Mammary epithelial cell (primary cell): ENCODE data around the gene TTC39A.

Experiments
- EZH2 ChIP-seq: IDR thresholded peaks from 2 replicates; pipeline ENCODE4 v1.6.1; 2012; ENCODE audit warnings: low read length, inconsistent platforms, borderline replicate concordance
- TF ChIP-seq, protein P1 (sequence below), 2 donors: IDR thresholded peaks in 1 of 2; conservative IDR thresholded peaks in 1 of 2; 2 replicates each; pipeline ENCODE4 v1.5.1; 2011 to 2012; ENCODE audit warnings: inconsistent platforms in 2 of 2, low read length in 2 of 2, mild to moderate bottlenecking in 2 of 2, control low read depth in 1 of 2, low read depth in 1 of 2; ENCODE audit not compliant: insufficient read depth in 1 of 2; ENCODE audit errors: extremely low read depth in 1 of 2

DNA sequence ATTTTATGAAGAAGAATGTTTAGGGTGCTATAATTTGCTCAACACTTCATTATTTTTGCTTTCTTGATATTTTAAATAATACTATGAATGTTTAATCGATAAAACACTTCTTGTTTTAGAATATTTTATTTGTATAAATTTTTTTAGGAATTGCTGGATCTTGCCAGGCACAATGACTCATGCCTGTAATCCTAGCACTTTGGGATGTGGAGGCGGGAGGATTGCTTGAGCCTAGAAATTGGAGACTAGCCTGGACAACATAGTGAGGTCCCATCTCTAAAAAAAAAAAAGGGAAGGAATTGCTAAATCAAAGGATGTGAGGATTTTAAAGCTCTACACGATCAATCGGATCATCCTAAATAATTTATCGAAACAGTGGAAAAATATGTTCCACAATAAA is 76.7 kb downstream of the TTC39A start:
- TF ChIP-seq EZH2, result no peak
- TF ChIP-seq, protein P1, sequence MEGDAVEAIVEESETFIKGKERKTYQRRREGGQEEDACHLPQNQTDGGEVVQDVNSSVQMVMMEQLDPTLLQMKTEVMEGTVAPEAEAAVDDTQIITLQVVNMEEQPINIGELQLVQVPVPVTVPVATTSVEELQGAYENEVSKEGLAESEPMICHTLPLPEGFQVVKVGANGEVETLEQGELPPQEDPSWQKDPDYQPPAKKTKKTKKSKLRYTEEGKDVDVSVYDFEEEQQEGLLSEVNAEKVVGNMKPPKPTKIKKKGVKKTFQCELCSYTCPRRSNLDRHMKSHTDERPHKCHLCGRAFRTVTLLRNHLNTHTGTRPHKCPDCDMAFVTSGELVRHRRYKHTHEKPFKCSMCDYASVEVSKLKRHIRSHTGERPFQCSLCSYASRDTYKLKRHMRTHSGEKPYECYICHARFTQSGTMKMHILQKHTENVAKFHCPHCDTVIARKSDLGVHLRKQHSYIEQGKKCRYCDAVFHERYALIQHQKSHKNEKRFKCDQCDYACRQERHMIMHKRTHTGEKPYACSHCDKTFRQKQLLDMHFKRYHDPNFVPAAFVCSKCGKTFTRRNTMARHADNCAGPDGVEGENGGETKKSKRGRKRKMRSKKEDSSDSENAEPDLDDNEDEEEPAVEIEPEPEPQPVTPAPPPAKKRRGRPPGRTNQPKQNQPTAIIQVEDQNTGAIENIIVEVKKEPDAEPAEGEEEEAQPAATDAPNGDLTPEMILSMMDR (conservative IDR thresholded peaks at IDR 0.05 in 1 of 2, IDR thresholded peaks at IDR 0.05 in 1 of 2; ENCODE audit: extremely low read depth in 1 of 2, insufficient read depth in 1 of 2, low read depth in 1 of 2, low read length in 2 of 2), result no peak
